Measurements from ENCODE around the gene NDOR1. TPM values are rescaled to one million over a fixed set of nuclear protein-coding genes. Genes with fewer than 3 reads are reported as not detected.

NDOR1 gene
- total and polyA plus RNA-seq, 2 donors (not counting 3 experiments of a cell fraction or from before 2014, with no cell fraction given), result 13.5 to 26.7 TPM

- Histone ChIP-seq H3K9me1 (replicated peaks; ENCODE audit: control insufficient read depth, extremely low read depth, insufficient read depth, low read length) (no peaks in the 10 kb centered on the region), H3K79me2 (ENCODE audit: control insufficient read depth, insufficient read depth, low read length) (no peaks in the 10 kb centered on the region), H3K4me3 (replicated peaks in 1 of 3; ENCODE audit: insufficient read depth in 1 of 3, low read depth in 1 of 3, low read length in 3 of 3) (no peak overlapping the region), H3K4me1 (ENCODE audit: control insufficient read depth, extremely low read depth, insufficient read depth, low read length) (peaks cover 6% of the 10 kb centered on the region), H2AFZ (ENCODE audit: low read depth, low read length) (no peak overlapping the region), H3K9ac (replicated peaks; ENCODE audit: extremely low read depth, insufficient read depth, low read length) (no peak overlapping the region), H3K9me3 (replicated peaks; ENCODE audit: control insufficient read depth, insufficient read depth, low read length) (no peaks in the 10 kb centered on the region), H3K27me3 (ENCODE audit: control insufficient read depth in 2 of 2, insufficient read depth in 2 of 2, low read length in 2 of 2) (peaks cover 10 to 13% of the 10 kb centered on the region in 2 experiments), H3K4me2 (ENCODE audit: insufficient read depth, low read length) (no peak overlapping the region), H4K20me1 (replicated peaks; ENCODE audit: control insufficient read depth, extremely low read depth, insufficient read depth, low read length) (no peaks in the 10 kb centered on the region), H3K36me3 (ENCODE audit: control insufficient read depth in 2 of 2, extremely low read depth in 1 of 2, insufficient read depth in 2 of 2, low read length in 2 of 2) (peaks cover 0 to 3% of the 10 kb centered on the region in 2 experiments), H3K27ac (ENCODE audit: insufficient read depth, low read depth, low read length) (no peak overlapping the region)
- no peak for DNase-seq (ENCODE audit: low read depth, low spot score)
- TF ChIP-seq EZH2 (IDR thresholded peaks at IDR 0.05; ENCODE audit: borderline replicate concordance, low read depth, low read length, severe bottlenecking) (no peak), JUN (IDR thresholded peaks at IDR 0.05; ENCODE audit: borderline replicate concordance, insufficient read depth, insufficient read length, low read depth) (no peak), GATA2 (IDR thresholded peaks at IDR 0.05; ENCODE audit: insufficient read depth, insufficient read length, low read depth, low read length) (no peak), POLR2A (IDR thresholded peaks at IDR 0.05; ENCODE audit: low read depth, low read length) (no peak), FOS (IDR thresholded peaks at IDR 0.05; ENCODE audit: borderline replicate concordance, insufficient read depth, low read length) (no peak), MYC (IDR thresholded peaks at IDR 0.05; ENCODE audit: low read depth, low read length) (no peak), MAX (IDR thresholded peaks at IDR 0.05; ENCODE audit: insufficient read depth, insufficient read length) (no peak), POLR2AphosphoS5 (IDR thresholded peaks at IDR 0.05; ENCODE audit: insufficient read depth, low read depth, low read length) (no peak)
- TF ChIP-seq, protein P1, sequence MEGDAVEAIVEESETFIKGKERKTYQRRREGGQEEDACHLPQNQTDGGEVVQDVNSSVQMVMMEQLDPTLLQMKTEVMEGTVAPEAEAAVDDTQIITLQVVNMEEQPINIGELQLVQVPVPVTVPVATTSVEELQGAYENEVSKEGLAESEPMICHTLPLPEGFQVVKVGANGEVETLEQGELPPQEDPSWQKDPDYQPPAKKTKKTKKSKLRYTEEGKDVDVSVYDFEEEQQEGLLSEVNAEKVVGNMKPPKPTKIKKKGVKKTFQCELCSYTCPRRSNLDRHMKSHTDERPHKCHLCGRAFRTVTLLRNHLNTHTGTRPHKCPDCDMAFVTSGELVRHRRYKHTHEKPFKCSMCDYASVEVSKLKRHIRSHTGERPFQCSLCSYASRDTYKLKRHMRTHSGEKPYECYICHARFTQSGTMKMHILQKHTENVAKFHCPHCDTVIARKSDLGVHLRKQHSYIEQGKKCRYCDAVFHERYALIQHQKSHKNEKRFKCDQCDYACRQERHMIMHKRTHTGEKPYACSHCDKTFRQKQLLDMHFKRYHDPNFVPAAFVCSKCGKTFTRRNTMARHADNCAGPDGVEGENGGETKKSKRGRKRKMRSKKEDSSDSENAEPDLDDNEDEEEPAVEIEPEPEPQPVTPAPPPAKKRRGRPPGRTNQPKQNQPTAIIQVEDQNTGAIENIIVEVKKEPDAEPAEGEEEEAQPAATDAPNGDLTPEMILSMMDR (IDR thresholded peaks at IDR 0.05; ENCODE audit: extremely low read depth in 1 of 2, insufficient read depth in 1 of 2, low read depth in 1 of 2, low read length in 2 of 2), result no peak
- ChIA-PET CTCF (interaction anchor here (0.8 to 3.6 kb wide), 3 partner anchors 15 to 63 kb away, joined by 3 to 26 read pairs (median 3); partner anchors contain the start of gene RNF224), POLR2A (no interaction called here)
- intact Hi-C loops (cut with micrococcal nuclease), result no loop called here
- FAIRE-seq, result no peak
- no TSS peak for BruUV-seq (replicated peaks)
- dilution Hi-C loops (cut with MboI; ENCODE audit: extremely low pct_ligation_motif_present, low sequenced_read_pairs), result no loop called here
Observed at GRCh38 chr9:137173796-137174664, 31.5 kb upstream of the NDOR1 start.

Measured in endothelial cell of umbilical vein (primary cell).